ENCODE results near the gene NTF4. TPM values are rescaled to one million over a fixed set of nuclear protein-coding genes. Genes with fewer than 3 reads are reported as not detected.
"Not testable (repeated sequence)": the region's sequence is repeated elsewhere in the genome, so short reads cannot be mapped to it uniquely, and the experiment has no call there.

NTF4 gene
- total RNA-seq, 1 experiment from 2014 or later: 3.9 TPM

DNA sequence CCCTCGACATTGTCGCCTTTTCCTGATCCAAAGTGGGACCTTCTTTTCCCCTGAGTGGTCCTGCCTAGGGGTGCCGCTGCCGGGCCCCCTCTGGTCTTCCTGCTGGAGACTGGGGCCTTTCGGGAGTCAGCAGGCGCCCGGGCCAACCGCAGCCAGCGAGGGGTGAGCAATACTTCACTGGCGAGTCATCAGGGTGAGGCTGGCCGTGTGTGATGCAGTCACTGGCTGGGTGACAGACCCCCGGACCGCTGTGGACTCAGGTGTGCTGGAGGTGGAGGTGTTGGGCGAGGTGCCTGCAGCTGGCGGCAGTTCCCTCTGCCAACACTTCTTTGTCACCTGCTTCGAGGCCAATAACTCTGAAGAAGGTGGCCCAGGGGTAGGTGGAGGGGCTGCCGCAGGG lies 22.4 kb downstream of the NTF4 start (continued):
- TF ChIP-seq, protein P1, sequence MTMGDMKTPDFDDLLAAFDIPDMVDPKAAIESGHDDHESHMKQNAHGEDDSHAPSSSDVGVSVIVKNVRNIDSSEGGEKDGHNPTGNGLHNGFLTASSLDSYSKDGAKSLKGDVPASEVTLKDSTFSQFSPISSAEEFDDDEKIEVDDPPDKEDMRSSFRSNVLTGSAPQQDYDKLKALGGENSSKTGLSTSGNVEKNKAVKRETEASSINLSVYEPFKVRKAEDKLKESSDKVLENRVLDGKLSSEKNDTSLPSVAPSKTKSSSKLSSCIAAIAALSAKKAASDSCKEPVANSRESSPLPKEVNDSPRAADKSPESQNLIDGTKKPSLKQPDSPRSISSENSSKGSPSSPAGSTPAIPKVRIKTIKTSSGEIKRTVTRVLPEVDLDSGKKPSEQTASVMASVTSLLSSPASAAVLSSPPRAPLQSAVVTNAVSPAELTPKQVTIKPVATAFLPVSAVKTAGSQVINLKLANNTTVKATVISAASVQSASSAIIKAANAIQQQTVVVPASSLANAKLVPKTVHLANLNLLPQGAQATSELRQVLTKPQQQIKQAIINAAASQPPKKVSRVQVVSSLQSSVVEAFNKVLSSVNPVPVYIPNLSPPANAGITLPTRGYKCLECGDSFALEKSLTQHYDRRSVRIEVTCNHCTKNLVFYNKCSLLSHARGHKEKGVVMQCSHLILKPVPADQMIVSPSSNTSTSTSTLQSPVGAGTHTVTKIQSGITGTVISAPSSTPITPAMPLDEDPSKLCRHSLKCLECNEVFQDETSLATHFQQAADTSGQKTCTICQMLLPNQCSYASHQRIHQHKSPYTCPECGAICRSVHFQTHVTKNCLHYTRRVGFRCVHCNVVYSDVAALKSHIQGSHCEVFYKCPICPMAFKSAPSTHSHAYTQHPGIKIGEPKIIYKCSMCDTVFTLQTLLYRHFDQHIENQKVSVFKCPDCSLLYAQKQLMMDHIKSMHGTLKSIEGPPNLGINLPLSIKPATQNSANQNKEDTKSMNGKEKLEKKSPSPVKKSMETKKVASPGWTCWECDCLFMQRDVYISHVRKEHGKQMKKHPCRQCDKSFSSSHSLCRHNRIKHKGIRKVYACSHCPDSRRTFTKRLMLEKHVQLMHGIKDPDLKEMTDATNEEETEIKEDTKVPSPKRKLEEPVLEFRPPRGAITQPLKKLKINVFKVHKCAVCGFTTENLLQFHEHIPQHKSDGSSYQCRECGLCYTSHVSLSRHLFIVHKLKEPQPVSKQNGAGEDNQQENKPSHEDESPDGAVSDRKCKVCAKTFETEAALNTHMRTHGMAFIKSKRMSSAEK (CRISPR knock-in tag; IDR thresholded peaks at IDR 0.05; ENCODE audit: borderline replicate concordance): no peak
- TF ChIP-seq JUN (CRISPR knock-in tag; IDR thresholded peaks at IDR 0.05) (no peak), TP53 (CRISPR knock-in tag; IDR thresholded peaks at IDR 0.05) (no peak)

- not testable (repeated sequence) for H3K4me1 Mint-ChIP-seq; H3K27ac Mint-ChIP-seq; H3K4me3 Mint-ChIP-seq; ATAC-seq; H3K9me3 Mint-ChIP-seq; DNase-seq (ENCODE audit: low spot score); H3K36me3 Mint-ChIP-seq
- peaks cover 13% of the 10 kb centered on the region for H3K27me3 Mint-ChIP-seq (ENCODE audit: low read depth)
- ChIA-PET CTCF (interaction anchor here (0.7 to 0.9 kb wide), 2 partner anchors 58 to 171 kb away, joined by 3 to 4 read pairs; no protein-coding TSS in a partner anchor), POLR2A (interaction anchor here (0.6 kb wide), 1 partner anchor 497 kb away, joined by 3 read pairs; no protein-coding TSS in a partner anchor)
Observed at GRCh38 chr19:49039736-49040135, 24.9 kb downstream of the NTF4 start.

DNA sequence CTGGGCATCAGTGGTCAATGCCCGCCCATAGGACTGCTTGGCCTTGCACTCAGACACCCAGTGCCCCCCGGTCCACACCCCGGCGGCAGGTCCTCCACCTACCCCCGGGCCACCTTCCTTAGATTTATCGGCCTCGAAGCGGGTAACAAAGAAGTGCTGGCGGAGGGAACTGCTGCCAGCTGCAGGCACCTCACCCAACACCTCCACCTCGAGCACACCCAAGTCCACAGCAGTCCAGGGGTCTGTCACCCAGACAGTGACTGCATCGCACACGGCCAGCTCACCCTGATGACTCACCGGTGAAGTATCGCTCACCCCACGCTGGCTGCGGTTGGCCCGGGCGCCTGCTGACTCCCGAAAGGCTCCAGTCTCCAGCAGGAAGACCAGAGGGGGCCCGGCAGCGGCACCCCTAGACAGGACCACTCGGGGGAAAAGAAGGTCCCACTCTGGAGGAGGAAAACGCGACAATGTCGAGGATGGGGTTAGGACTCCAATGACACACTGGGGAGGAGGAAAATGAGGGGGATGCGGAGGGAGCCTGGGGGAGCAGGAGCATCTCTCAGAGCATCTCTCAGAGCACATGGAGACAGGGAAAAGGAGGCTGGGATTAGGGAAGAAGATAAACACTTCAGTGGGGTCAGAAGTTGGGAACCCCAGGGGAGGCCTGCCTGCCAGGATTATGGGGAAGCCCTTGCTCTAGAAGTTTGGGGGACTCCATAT lies 25.9 kb downstream of the NTF4 start:
- DNase-seq (ENCODE audit: low spot score); H3K27ac Mint-ChIP-seq; POLR2A ChIA-PET; H3K36me3 Mint-ChIP-seq; CTCF ChIA-PET; H3K9me3 Mint-ChIP-seq; H3K4me3 Mint-ChIP-seq; H3K4me1 Mint-ChIP-seq; ATAC-seq: not testable (repeated sequence)
- H3K27me3 Mint-ChIP-seq (ENCODE audit: low read depth): peaks cover 13% of the 10 kb centered on the region

- POLR2A ChIA-PET: not testable (repeated sequence)
Observed at GRCh38 chr19:49038111-49038510, 26.5 kb downstream of the NTF4 start.

DNA sequence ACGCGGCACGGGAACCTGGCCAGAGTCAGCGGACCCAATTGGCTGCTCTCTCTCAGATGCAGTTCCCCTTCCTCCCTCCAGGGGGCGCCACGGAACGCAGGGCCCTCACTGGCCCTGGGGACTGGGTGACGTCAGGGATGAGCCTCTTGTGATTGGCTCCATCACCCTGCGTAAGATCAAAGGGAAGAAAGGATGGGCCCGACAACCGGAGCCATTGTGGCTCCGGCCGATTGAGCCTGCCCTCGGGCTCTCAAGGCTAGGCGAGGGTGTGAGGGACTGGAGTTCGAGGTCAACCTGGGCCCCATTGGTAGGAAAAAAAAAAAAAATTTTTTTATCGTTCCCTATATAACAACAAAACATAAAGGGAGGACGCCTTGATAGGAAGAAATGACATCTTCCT lies 27.8 kb downstream of the NTF4 start, which contains the start of gene CGB1:
Gene CGB1 (minus strand): TSS at position 81 of the 400 bp plus-strand sequence. CDS start 184 bp downstream, outside the sequence.
- H3K9me3 Mint-ChIP-seq, H3K36me3 Mint-ChIP-seq, POLR2A ChIA-PET, H3K27ac Mint-ChIP-seq, H3K4me1 Mint-ChIP-seq: not testable (repeated sequence)
- DNase-seq (ENCODE audit: low spot score) (peak; percentile 82), ATAC-seq (peak; percentile 68)
- TF ChIP-seq, protein P2, sequence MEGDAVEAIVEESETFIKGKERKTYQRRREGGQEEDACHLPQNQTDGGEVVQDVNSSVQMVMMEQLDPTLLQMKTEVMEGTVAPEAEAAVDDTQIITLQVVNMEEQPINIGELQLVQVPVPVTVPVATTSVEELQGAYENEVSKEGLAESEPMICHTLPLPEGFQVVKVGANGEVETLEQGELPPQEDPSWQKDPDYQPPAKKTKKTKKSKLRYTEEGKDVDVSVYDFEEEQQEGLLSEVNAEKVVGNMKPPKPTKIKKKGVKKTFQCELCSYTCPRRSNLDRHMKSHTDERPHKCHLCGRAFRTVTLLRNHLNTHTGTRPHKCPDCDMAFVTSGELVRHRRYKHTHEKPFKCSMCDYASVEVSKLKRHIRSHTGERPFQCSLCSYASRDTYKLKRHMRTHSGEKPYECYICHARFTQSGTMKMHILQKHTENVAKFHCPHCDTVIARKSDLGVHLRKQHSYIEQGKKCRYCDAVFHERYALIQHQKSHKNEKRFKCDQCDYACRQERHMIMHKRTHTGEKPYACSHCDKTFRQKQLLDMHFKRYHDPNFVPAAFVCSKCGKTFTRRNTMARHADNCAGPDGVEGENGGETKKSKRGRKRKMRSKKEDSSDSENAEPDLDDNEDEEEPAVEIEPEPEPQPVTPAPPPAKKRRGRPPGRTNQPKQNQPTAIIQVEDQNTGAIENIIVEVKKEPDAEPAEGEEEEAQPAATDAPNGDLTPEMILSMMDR (IDR thresholded peaks at IDR 0.05): peak; percentile 91
- peaks cover 16% of the 10 kb centered on the region for H3K27me3 Mint-ChIP-seq (ENCODE audit: low read depth)
- 0 out of 2 replicates have a peak within 1 kb of the TSS, but pooled peaks have one; percentile 16 for H3K4me3 Mint-ChIP-seq
- CTCF ChIA-PET: interaction anchor here (0.6 kb wide), 1 partner anchor 64 kb away, joined by 6 read pairs; no protein-coding TSS in a partner anchor

More at GRCh38 chr19:49038111-49038510, 26.5 kb downstream of the NTF4 start:
- DNase-seq (ENCODE audit: low spot score); CTCF ChIA-PET; H3K27ac Mint-ChIP-seq; ATAC-seq; H3K4me1 Mint-ChIP-seq; H3K9me3 Mint-ChIP-seq; H3K36me3 Mint-ChIP-seq; H3K4me3 Mint-ChIP-seq: not testable (repeated sequence)
- peaks cover 13% of the 10 kb centered on the region for H3K27me3 Mint-ChIP-seq (ENCODE audit: low read depth)

DNA sequence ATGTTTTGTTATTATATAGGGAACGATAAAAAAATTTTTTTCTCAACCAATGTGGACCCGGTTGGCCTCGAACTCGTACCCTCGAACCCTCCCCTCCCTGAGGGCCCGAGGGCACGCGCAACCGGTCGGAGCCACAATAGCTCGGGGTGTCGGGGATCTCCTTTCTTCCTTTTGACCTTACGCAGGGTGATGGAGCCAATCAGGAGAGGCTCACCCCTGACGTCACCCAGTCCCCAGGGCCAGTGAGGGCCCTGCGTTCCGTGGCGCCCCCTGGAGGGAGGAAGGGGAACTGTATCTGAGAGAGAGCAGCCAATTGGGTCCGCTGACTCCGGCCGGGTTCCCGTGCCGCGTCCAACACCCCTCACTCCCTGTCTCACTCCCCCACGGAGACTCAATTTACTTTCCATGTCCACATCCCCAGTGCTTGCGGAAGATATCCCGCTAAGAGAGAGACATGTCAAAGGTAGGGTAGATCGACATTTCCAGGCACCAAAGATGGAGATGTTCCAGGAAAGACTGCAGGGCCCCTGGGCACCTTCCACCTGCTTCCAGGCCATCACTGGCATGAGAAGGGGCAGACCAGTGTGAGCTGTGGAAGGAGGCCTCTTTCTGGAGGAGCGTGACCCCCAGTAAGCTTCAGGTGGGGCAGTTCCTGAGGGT lies 32.8 kb downstream of the NTF4 start, which contains the start of gene CGB2:
Gene CGB2 (plus strand): TSS at position 249 of the 660 bp plus-strand sequence. CDS start 206 bp downstream, at position 455.
- ATAC-seq: peak; percentile 90
- TF ChIP-seq, protein P2 (IDR thresholded peaks at IDR 0.05): peak; percentile 92
- TF ChIP-seq NFYB (CRISPR knock-in tag; conservative IDR thresholded peaks at IDR 0.05; ENCODE audit: low read depth) (peak; percentile 61), PRRX2 (CRISPR knock-in tag; IDR thresholded peaks at IDR 0.05) (0 out of 2 replicates have a peak, but pooled peaks have one; percentile 45), CREM (CRISPR knock-in tag; IDR thresholded peaks at IDR 0.05) (peak; percentile 66; the same call in 1 of the 2 replicates)
- TF ChIP-seq, protein P3, sequence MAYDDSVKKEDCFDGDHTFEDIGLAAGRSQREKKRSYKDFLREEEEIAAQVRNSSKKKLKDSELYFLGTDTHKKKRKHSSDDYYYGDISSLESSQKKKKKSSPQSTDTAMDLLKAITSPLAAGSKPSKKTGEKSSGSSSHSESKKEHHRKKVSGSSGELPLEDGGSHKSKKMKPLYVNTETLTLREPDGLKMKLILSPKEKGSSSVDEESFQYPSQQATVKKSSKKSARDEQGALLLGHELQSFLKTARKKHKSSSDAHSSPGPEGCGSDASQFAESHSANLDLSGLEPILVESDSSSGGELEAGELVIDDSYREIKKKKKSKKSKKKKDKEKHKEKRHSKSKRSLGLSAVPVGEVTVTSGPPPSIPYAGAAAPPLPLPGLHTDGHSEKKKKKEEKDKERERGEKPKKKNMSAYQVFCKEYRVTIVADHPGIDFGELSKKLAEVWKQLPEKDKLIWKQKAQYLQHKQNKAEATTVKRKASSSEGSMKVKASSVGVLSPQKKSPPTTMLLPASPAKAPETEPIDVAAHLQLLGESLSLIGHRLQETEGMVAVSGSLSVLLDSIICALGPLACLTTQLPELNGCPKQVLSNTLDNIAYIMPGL (CRISPR knock-in tag; IDR thresholded peaks at IDR 0.05): peak; percentile 67; the same call in 1 of the 2 replicates
- H3K9me3 Mint-ChIP-seq, H3K27ac Mint-ChIP-seq, H3K4me1 Mint-ChIP-seq, H3K36me3 Mint-ChIP-seq, POLR2A ChIA-PET: not testable (repeated sequence)
- CTCF ChIA-PET: interaction anchor here (0.6 to 1.1 kb wide), 21 partner anchors 9 to 244 kb away, joined by 3 to 23 read pairs (median 4); partner anchors contain the start of genes CGB7, NTF4 and RUVBL2
- DNase-seq (ENCODE audit: low spot score): peak; percentile 89
- Mint-ChIP-seq H3K4me3 (peak within 1 kb of the TSS; percentile 65), H3K27me3 (ENCODE audit: low read depth) (peaks cover 32% of the 10 kb centered on the region)
